HepG2 (cell line): Measurements from ENCODE around the gene ZNF865.

ENCODE experiments used
- CHD2 ChIP-seq: IDR thresholded peaks from 2 replicates; pipeline ENCODE4 v1.6.1; 2011; ENCODE audit warnings: low read depth, low read length, improper control_type of control experiment
- FOSL2 ChIP-seq: sonication (generic); formaldehyde crosslinking; IDR thresholded peaks from 2 replicates; pipeline ENCODE4 v1.4.0; 2020; ENCODE audit warnings: missing genetic modification reagents
- IRF2 ChIP-seq: IDR thresholded peaks from 2 replicates; pipeline ENCODE4 v1.6.1; 2018; ENCODE audit warnings: missing genetic modification reagents, missing compliant biosample characterization
- JUN ChIP-seq: sonication (generic); formaldehyde crosslinking; IDR thresholded peaks from 2 replicates; pipeline ENCODE4 v1.4.0; 2020; ENCODE audit warnings: mild to moderate bottlenecking, missing genetic modification reagents
- JUNB ChIP-seq: sonication (generic); formaldehyde crosslinking; IDR thresholded peaks from 2 replicates; pipeline ENCODE4 v1.8.0; 2022; ENCODE audit warnings: missing genetic modification reagents, mild to moderate bottlenecking, borderline replicate concordance
- KLF16 ChIP-seq, 2 experiments: sonication (generic) in 1 of 2; formaldehyde crosslinking in 1 of 2; IDR thresholded peaks; 2 replicates each; pipeline versions ENCODE4 v1.6.1 to v1.8.0; 2016 to 2023; ENCODE audit warnings: missing genetic modification reagents in 2 of 2, missing compliant biosample characterization in 1 of 2
- TF ChIP-seq, protein P1 (sequence below): sonication (generic); formaldehyde crosslinking; IDR thresholded peaks from 2 replicates; pipeline ENCODE4 v1.5.0; 2020; ENCODE audit warnings: mild to moderate bottlenecking, missing genetic modification reagents, moderate library complexity

DNA sequence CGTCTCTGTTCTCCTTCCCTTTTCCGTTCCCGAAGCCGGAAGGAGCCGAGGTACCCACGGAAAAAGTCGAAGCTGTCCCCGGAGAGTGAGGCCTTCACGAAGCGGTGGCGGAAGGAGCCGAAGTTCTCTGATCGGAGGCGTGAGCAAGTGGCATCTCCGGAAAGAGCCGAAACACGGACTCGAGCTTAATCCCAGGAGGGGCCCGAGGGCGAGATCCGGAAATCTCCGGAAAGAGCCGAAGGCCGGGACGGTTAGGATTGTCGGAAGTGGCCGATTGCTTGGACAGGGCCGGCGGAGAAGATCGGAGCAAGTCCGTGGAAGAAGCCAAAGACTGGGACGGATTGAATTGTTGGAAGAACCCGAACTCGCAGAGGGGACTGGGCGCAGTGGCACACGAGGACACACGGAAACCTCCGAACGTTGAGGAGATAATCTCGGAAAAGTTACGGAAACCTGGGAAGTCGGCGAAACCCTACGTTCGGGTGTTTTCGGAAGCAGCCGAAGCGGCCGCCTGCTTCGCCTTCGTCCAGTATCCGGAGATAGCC is 48.9 kb downstream of the ZNF865 start:
- TF ChIP-seq JUN, result no peak
- no peak for TF ChIP-seq CHD2
- peak; percentile 1; the same call in 1 of the 2 replicates for TF ChIP-seq IRF2 (CRISPR knock-in tag)
- TF ChIP-seq FOSL2, result no peak
- TF ChIP-seq, protein P1, sequence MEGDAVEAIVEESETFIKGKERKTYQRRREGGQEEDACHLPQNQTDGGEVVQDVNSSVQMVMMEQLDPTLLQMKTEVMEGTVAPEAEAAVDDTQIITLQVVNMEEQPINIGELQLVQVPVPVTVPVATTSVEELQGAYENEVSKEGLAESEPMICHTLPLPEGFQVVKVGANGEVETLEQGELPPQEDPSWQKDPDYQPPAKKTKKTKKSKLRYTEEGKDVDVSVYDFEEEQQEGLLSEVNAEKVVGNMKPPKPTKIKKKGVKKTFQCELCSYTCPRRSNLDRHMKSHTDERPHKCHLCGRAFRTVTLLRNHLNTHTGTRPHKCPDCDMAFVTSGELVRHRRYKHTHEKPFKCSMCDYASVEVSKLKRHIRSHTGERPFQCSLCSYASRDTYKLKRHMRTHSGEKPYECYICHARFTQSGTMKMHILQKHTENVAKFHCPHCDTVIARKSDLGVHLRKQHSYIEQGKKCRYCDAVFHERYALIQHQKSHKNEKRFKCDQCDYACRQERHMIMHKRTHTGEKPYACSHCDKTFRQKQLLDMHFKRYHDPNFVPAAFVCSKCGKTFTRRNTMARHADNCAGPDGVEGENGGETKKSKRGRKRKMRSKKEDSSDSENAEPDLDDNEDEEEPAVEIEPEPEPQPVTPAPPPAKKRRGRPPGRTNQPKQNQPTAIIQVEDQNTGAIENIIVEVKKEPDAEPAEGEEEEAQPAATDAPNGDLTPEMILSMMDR (CRISPR knock-in tag), result no peak
- TF ChIP-seq KLF16 (CRISPR knock-in tag; IDR thresholded peaks at IDR 0.05), result no peak
- TF ChIP-seq JUNB (CRISPR knock-in tag), result no peak
